ENCODE results near the gene UTP25. TPM values are rescaled to one million over a fixed set of nuclear protein-coding genes. Genes with fewer than 3 reads are reported as not detected.

UTP25 gene
- total RNA-seq, 1 experiment from 2014 or later, result 9.5 TPM

- DNase-seq (ENCODE audit: low read depth, low spot score), result no peak
- no TSS peak for BruUV-seq (replicated peaks)
- POLR2A ChIA-PET, result interaction anchor here (0.6 kb wide), 1 partner anchor 1355 kb away, joined by 4 read pairs; no protein-coding TSS in a partner anchor
- peaks cover 43% of the 10 kb centered on the region for H3K36me3 ChIP-seq (ENCODE audit: control insufficient read depth, insufficient read depth, low read length)
- H3K9me3 ChIP-seq (ENCODE audit: control insufficient read depth, insufficient read depth, low read depth, low read length), result no peaks in the 10 kb centered on the region
- no peak for ATAC-seq
- CTCF ChIA-PET, result no interaction called here
- H3K4me1 ChIP-seq (ENCODE audit: control insufficient read depth, insufficient read depth, low read length), result peaks cover 6% of the 10 kb centered on the region; the same call in 1 of the 2 replicates
- H3K27ac ChIP-seq (ENCODE audit: low read length), result no peak overlapping the region
- TF ChIP-seq POLR2AphosphoS5 (IDR thresholded peaks at IDR 0.05; ENCODE audit: low read depth, low read length), result no peak
- TF ChIP-seq SIN3A (IDR thresholded peaks at IDR 0.05; ENCODE audit: borderline replicate concordance, insufficient read depth, low read depth, low read length), result no peak
- no peak for TF ChIP-seq CTCF (IDR thresholded peaks at IDR 0.05)
- TF ChIP-seq TCF7L2 (IDR thresholded peaks at IDR 0.05; ENCODE audit: low read depth, low read length), result no peak
- no peak for TF ChIP-seq REST (IDR thresholded peaks at IDR 0.05; ENCODE audit: insufficient read depth in 1 of 2, low read depth in 2 of 2, low read length in 1 of 2)
- no peak overlapping the region for H3K4me3 ChIP-seq (ENCODE audit: low read depth in 2 of 2, low read length in 2 of 2)
- intact Hi-C loops (cut with micrococcal nuclease; ENCODE audit: unreplicated experiment) (no loop called here), in situ Hi-C loops (cut with HindIII; ENCODE audit: low pct_unique_long_range_greater_than_20kb, low sequenced_read_pairs) (no loop called here)
- H3K27me3 ChIP-seq (ENCODE audit: control insufficient read depth, insufficient read depth, low read length), result no peaks in the 10 kb centered on the region
These were observed 10.8 kb downstream of the UTP25 start for GRCh38 chr1:209838537-209838936.

GRCh38 chr1:209839875-209840546, 12.2 kb downstream of the UTP25 start:
- Histone ChIP-seq H3K9me3 (ENCODE audit: control insufficient read depth, insufficient read depth, low read depth, low read length) (no peaks in the 10 kb centered on the region), H3K4me3 (ENCODE audit: low read depth in 2 of 2, low read length in 2 of 2) (no peak overlapping the region), H3K4me1 (ENCODE audit: control insufficient read depth, insufficient read depth, low read length) (peaks cover 6% of the 10 kb centered on the region; the same call in 1 of the 2 replicates), H3K27ac (ENCODE audit: low read length) (peak overlapping the region; percentile 31), H3K36me3 (ENCODE audit: control insufficient read depth, insufficient read depth, low read length) (peaks cover 41% of the 10 kb centered on the region), H3K27me3 (ENCODE audit: control insufficient read depth, insufficient read depth, low read length) (no peaks in the 10 kb centered on the region)
- POLR2A ChIA-PET, result no interaction called here
- ATAC-seq, result peak; percentile 96
- in situ Hi-C loops (cut with HindIII; ENCODE audit: low pct_unique_long_range_greater_than_20kb, low sequenced_read_pairs) (no loop called here), intact Hi-C loops (cut with micrococcal nuclease; ENCODE audit: unreplicated experiment) (no loop called here)
- BruUV-seq (replicated peaks), result no TSS peak
- DNase-seq (ENCODE audit: low read depth, low spot score), result peak; percentile 92
- TF ChIP-seq POLR2AphosphoS5 (IDR thresholded peaks at IDR 0.05; ENCODE audit: low read depth, low read length) (no peak), REST (IDR thresholded peaks at IDR 0.05; ENCODE audit: insufficient read depth in 1 of 2, low read depth in 2 of 2, low read length in 1 of 2) (no peak), SIN3A (IDR thresholded peaks at IDR 0.05; ENCODE audit: borderline replicate concordance, insufficient read depth, low read depth, low read length) (no peak), CTCF (IDR thresholded peaks at IDR 0.05) (no peak), TCF7L2 (IDR thresholded peaks at IDR 0.05; ENCODE audit: low read depth, low read length) (no peak)
- CTCF ChIA-PET, result no interaction called here

All from Panc1 (cell line).